A549 treated with DMSO at 1 μM for 4 hours (cell line): Measurements from ENCODE around the gene NLE1. TPM values are rescaled to one million over a fixed set of nuclear protein-coding genes. Genes with fewer than 3 reads are reported as not detected.

Experiments used
- total RNA-seq: library from RNA; stranded (reverse); fragments of 200-300 nt; extraction: Qiagen RNA extraction; gene quantifications from 5 replicates; pipeline ENCODE4 v1.2.3, GENCODE V29; 2022; ENCODE audit warnings: low read depth

The NLE1 gene
- 38.1 to 42.6 TPM (median 39.4 TPM) in 5 replicates for total RNA-seq

DNA sequence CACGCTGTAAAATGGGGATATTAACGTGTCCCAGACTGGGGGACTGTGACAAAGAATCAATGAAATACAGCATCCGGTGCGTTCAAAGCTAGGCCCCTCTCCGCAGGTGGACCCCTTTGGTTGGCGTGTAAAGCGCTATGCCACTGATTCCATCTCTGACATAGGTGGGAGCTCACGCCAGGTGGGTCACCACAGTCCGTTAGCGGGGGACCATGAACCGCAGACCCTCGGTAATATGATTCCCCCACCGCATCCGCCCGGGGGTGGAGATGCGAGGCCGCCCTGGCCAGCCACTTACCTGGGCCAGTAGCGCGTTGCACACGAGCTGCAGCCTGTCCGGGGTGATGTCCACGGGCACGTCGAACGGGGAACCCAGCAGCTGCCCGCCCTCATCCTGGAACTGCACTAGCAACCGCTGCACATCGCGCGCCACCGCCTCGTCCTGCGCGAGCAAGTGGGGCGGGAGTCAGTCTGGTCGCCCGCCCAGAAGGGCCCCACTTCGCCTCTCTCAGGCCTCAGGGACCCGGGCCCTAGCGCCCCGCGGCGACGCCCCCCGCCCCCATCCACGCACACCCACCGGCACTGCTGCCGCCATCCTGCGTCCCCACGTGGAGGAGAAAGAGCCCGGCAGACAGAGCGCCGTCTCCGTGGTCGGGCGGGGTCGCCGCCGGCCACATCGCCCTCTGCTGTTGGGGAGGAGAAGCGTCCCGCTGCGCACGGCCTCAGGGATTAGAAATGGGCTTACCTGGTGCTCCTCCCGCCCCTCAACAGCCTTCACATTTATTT is at the start of gene NLE1:
Gene NLE1, minus strand, starts transcription at position 623 of the 786 bp plus-strand sequence. Its CDS starts 28 bp downstream, at position 595.

GRCh38 chr17:35147375-35147905 is 5.3 kb upstream of the NLE1 start, which contains the start of gene UNC45B:
Gene UNC45B, plus strand, starts transcription at chr17:35147817. Its CDS starts 447 bp downstream, at chr17:35148264.

GRCh38 chr17:35121315-35121714 is 20.8 kb downstream of the NLE1 start, which contains the start of gene FNDC8:
Gene FNDC8, plus strand, starts transcription at chr17:35121615. Its CDS starts 79 bp downstream, at chr17:35121694.

DNA sequence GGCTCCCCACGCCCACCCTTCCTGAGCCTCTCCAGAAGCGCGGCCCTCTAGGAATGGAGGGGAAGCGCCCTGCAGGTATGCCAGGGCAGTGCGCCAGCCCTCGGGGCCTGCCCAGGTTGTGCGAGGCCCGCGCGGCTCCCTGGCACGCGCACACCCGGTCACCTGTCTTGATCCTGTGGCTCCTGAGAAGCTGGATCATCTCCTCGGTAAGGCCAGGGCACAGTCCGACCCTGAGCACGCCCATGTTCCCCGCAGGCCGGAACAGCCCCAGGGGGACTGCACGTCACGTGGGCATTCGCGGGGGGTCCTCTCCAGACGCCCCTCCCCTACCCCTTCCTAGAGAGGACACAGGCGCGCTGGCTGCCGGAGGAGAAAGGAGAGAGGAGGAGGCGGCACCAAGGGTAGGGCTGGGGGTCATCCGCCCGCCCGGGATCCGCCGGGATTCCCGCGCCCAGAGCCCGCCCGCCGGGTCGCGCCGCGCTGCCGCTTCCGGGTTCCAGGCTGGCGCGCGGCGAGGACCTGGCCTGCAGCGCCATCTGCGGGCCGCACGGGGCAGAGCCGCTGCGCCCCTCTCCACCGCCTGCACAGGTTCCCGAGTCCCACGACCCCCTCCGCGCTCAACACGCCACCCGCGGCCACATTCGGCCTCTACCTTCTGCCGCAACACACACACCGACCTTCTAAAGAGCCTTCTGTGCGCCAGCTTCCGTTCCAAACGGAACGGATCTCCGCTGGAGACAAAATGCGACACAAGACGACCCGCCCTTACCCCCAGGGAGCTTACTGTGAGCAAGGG is 22.5 kb downstream of the NLE1 start, which contains the start of gene RAD51D:
Gene RAD51D, minus strand, starts transcription at position 491 of the 796 bp plus-strand sequence. Its CDS starts 247 bp downstream, at position 244.

Other genes with a start within 250 kb of the NLE1 start
- gene CCT6B, start 180.8 kb downstream of the NLE1 start, total RNA-seq: 1.0 to 3.2 TPM (median 1.6 TPM) in 5 replicates
- gene ZNF830, start 180.8 kb downstream of the NLE1 start, total RNA-seq: 13.7 to 16.7 TPM (median 15.2 TPM) in 5 replicates
- gene LIG3, start 161.8 kb downstream of the NLE1 start, total RNA-seq: 17.1 to 22.1 TPM (median 18.5 TPM) in 5 replicates
- 50.6 to 59.8 TPM (median 57.8 TPM) in 5 replicates for gene RFFL, start 78.6 kb downstream of the NLE1 start, total RNA-seq
- 23.2 to 30.6 TPM (median 28.4 TPM) in 5 replicates for gene RAD51D, start 22.4 kb downstream of the NLE1 start, total RNA-seq
- gene FNDC8, start 20.7 kb downstream of the NLE1 start, total RNA-seq: 0.07 to 0.09 TPM in 2 of 5 replicates, not detected in the others
- gene UNC45B, start 5.5 kb upstream of the NLE1 start, total RNA-seq: not detected in 5 replicates
- gene SLC35G3, start 52.1 kb upstream of the NLE1 start, total RNA-seq: not detected in 5 replicates
- gene SLFN5, start 100.8 kb upstream of the NLE1 start, total RNA-seq: 2.7 to 3.8 TPM (median 3.0 TPM) in 5 replicates
- 5.7 to 8.6 TPM (median 6.4 TPM) in 5 replicates for gene SLFN11, start 231.3 kb upstream of the NLE1 start, total RNA-seq